K562 (cell line): Measurements from ENCODE around the gene DEF6. TPM values are rescaled to one million over a fixed set of nuclear protein-coding genes. Genes with fewer than 3 reads are reported as not detected.

Experiments
- ATF1 ChIP-seq, 2 experiments: fragments of 450-650 bp in 1 of 2; IDR thresholded peaks; 2 replicates each; pipeline ENCODE4 v1.6.1; 2016; ENCODE audit warnings: missing compliant biosample characterization in 1 of 2, missing genetic modification characterization in 1 of 2
- BMI1 ChIP-seq: fragments of 150-350 bp; IDR thresholded peaks from 2 replicates; pipeline ENCODE4 v1.6.1; 2014; ENCODE audit warnings: low read length
- CBX5 ChIP-seq: IDR thresholded peaks from 2 replicates; pipeline ENCODE4 v1.6.1; 2014; ENCODE audit warnings: low read depth, borderline replicate concordance
- CXXC5 ChIP-seq: fragments of 250-450 bp; sonication (Bioruptor Pico); IDR thresholded peaks from 2 replicates; pipeline ENCODE4 v1.8.0; 2022; ENCODE audit warnings: inconsistent platforms, mild to moderate bottlenecking, moderate library complexity
- GTF2A2 ChIP-seq: IDR thresholded peaks from 2 replicates; pipeline ENCODE4 v1.6.1; 2016; ENCODE audit warnings: mild to moderate bottlenecking, missing genetic modification characterization, missing compliant biosample characterization
- HMGN3 ChIP-seq: IDR thresholded peaks from 2 replicates; pipeline ENCODE4 v1.6.1; 2011; ENCODE audit warnings: borderline replicate concordance, low read depth, mild to moderate bottlenecking, mixed read lengths, low read length; ENCODE audit not compliant: insufficient read length; ENCODE audit errors: extremely low read depth
- KLF16 ChIP-seq: IDR thresholded peaks from 2 replicates; pipeline ENCODE4 v1.6.1; 2016; ENCODE audit warnings: antibody characterized with exemption
- MAZ ChIP-seq, 2 experiments: fragments of 450-650 bp in 1 of 2; sonication (generic) in 1 of 2; formaldehyde crosslinking; IDR thresholded peaks in 1 of 2; conservative IDR thresholded peaks in 1 of 2; 2 replicates each; pipeline versions ENCODE4 v1.4.0 to v1.5.0; 2020; ENCODE audit warnings: mild to moderate bottlenecking in 1 of 2, missing genetic modification reagents in 1 of 2
- MEF2D ChIP-seq: conservative IDR thresholded peaks from 2 replicates; pipeline ENCODE4 v1.6.1; 2016; ENCODE audit warnings: low read depth, missing genetic modification characterization, missing compliant biosample characterization
- NONO ChIP-seq, 2 experiments: fragments of 200-400 bp in 1 of 2; fragments of 450-650 bp in 1 of 2; formaldehyde crosslinking in 1 of 2; IDR thresholded peaks; 2 replicates each; pipeline ENCODE4 v1.6.1; 2017; ENCODE audit warnings: low read depth in 2 of 2, mild to moderate bottlenecking in 2 of 2, moderate library complexity in 2 of 2, low read length in 1 of 2
- PML ChIP-seq: IDR thresholded peaks from 2 replicates; pipeline ENCODE4 v1.6.1; 2012; ENCODE audit warnings: low read length, inconsistent platforms
- TARDBP ChIP-seq: fragments of 450-650 bp; IDR thresholded peaks from 2 replicates; pipeline ENCODE4 v1.6.1; 2016
- TCF7 ChIP-seq: sonication (generic); IDR thresholded peaks from 2 replicates; pipeline ENCODE4 v1.6.1; 2016; ENCODE audit warnings: antibody characterized with exemption, borderline replicate concordance
- ZKSCAN1 ChIP-seq: fragments of 150-350 bp; IDR thresholded peaks from 2 replicates; pipeline ENCODE4 v1.6.1; 2016; ENCODE audit warnings: low read depth, low read length
- ZNF143 ChIP-seq: sonication (generic); formaldehyde crosslinking; IDR thresholded peaks from 2 replicates; pipeline ENCODE4 v1.9.0; 2022; ENCODE audit warnings: mild to moderate bottlenecking, missing genetic modification reagents
- ZNF583 ChIP-seq: fragments of 250-450 bp; sonication (Bioruptor Pico); IDR thresholded peaks from 2 replicates; pipeline ENCODE4 v1.4.0; 2020
- polyA plus RNA-seq, 8 experiments: library from polyadenylated mRNA; depleted of rRNA in 4 of 8; stranded (reverse) in 5 of 8; unstranded in 3 of 8; fragments of >200 nt; fragmentation: Nextera tagmentation in 2 of 8; fragmentation: Illumina TruSeq in 1 of 8; extraction: Ambion mirVana in 2 of 8; extraction: Trizol in 1 of 8; gene quantifications; 2 replicates each; pipeline versions ENCODE4 v1.2.1 to v1.2.3, GENCODE V29; 2011 to 2014; ENCODE audit warnings: inconsistent platforms in 1 of 8, missing spikeins in 1 of 8
- total RNA-seq, 7 experiments: library from RNA; depleted of rRNA in 6 of 7; stranded (reverse); fragments of >200 nt in 6 of 7; fragmentation: Illumina TruSeq in 2 of 7; extraction: Trizol in 2 of 7; gene quantifications; 2 replicates each; pipeline versions ENCODE4 v1.2.1 to v1.2.3, GENCODE V29; 2011 to 2021; ENCODE audit warnings: low replicate concordance in 1 of 7
- TF ChIP-seq, protein P1 (sequence below), 2 experiments: fragments of 450-650 bp in 1 of 2; sonication (generic) in 1 of 2; formaldehyde crosslinking in 1 of 2; IDR thresholded peaks in 1 of 2; conservative IDR thresholded peaks in 1 of 2; 2 replicates each; pipeline versions ENCODE4 v1.6.1 to v1.8.1; 2016 to 2023; ENCODE audit warnings: mild to moderate bottlenecking in 2 of 2, moderate library complexity in 2 of 2, inconsistent platforms in 1 of 2, missing genetic modification reagents in 1 of 2
- TF ChIP-seq, protein P2 (sequence below): fragments of 250-450 bp; sonication (Bioruptor Pico); IDR thresholded peaks from 2 replicates; pipeline ENCODE4 v1.4.0; 2020; ENCODE audit warnings: mild to moderate bottlenecking
- TF ChIP-seq, protein P3 (sequence below), 2 experiments: IDR thresholded peaks in 1 of 2; conservative IDR thresholded peaks in 1 of 2; 2 replicates each; pipeline ENCODE4 v1.6.1; 2016; ENCODE audit warnings: low read depth in 2 of 2, mild to moderate bottlenecking in 1 of 2, missing compliant biosample characterization in 1 of 2, missing genetic modification characterization in 1 of 2, moderate library complexity in 1 of 2
- TF ChIP-seq, protein P4 (sequence below): fragments of 450-650 bp; IDR thresholded peaks from 2 replicates; pipeline ENCODE4 v1.6.1; 2016

DEF6 gene
- total and polyA plus RNA-seq, 9 of the 15 experiments (the other 6 are each of a cell fraction or from before 2014, with no cell fraction given), result 1.3 to 44.6 (median 22.7) TPM

DNA sequence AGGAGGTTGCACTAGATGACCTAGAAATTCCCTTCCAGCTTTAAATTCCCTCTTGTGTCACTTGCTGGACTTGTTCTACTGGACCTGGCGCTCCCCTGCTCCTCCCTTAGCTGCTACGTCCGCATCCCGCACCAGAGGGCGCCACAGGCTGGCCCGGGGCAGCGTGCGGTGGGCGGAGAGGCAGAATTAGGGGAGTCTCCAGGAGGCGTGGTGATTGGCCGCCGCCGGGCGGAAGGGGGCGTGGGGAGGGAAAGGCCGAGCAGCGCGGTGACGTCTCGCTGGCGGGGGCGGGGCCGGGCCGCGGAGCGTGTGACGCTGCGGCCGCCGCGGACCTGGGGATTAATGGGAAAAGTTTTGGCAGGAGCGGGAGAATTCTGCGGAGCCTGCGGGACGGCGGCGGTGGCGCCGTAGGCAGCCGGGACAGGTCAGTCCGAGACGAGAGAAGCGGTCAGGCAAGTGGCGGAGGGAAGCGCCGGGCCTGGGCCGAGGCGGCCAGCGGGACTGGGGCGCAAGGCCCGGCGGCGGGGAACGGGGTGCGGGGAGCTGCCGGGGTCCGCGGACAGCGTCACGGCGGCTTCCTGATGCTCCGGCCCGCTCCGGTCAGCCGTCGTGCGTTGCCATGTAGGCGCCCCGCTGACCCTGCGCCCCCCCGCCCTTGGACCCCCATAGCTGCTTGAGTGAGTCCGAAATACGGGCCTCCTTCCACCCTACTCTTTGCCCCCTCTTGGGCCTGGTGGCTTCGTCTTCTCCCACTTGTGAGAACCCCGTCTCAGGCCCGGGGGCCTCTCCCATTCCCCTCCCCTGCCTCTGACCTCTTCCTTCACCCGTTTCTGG lies 44.9 kb downstream of the DEF6 start, which contains the start of gene PPARD (continued):
- TF ChIP-seq, protein P1, sequence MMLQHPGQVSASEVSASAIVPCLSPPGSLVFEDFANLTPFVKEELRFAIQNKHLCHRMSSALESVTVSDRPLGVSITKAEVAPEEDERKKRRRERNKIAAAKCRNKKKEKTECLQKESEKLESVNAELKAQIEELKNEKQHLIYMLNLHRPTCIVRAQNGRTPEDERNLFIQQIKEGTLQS (IDR thresholded peaks at IDR 0.05), result no peak
- TF ChIP-seq, protein P1 (CRISPR knock-in tag; conservative IDR thresholded peaks at IDR 0.05), result peak; percentile 57; the same call in 1 of the 2 replicates
- TF ChIP-seq PML (no peak), TCF7 (peak; percentile 71; the same call in 1 of the 2 replicates), ZNF583 (no peak), ATF1 (CRISPR knock-in tag; IDR thresholded peaks at IDR 0.05) (no peak), ATF1 (tag; IDR thresholded peaks at IDR 0.05) (peak; percentile 96), NONO (IDR thresholded peaks at IDR 0.05; ENCODE audit: low read depth in 2 of 2, low read length in 1 of 2) (peak in 1 of 2 experiments; percentile 43; a peak in 1 of 4 replicates), CBX5 (0 out of 2 replicates have a peak, but pooled peaks have one; percentile 19), HMGN3 (peak; percentile 87), ZNF143 (CRISPR knock-in tag) (peak; percentile 37; the same call in 1 of the 2 replicates), KLF16 (peak; percentile 47; the same call in 1 of the 2 replicates), TARDBP (0 out of 2 replicates have a peak, but pooled peaks have one; percentile 11), BMI1 (0 out of 2 replicates have a peak, but pooled peaks have one; percentile 18), GTF2A2 (tag) (peak; percentile 47; the same call in 1 of the 2 replicates), CXXC5 (CRISPR knock-in tag) (peak; percentile 89), MEF2D (tag) (no peak), ZKSCAN1 (0 out of 2 replicates have a peak, but pooled peaks have one; percentile 36), MAZ (CRISPR knock-in tag; conservative IDR thresholded peaks at IDR 0.05 in 1 of 2, IDR thresholded peaks at IDR 0.05 in 1 of 2) (peak; percentile 90 to 95)
- TF ChIP-seq, protein P2, sequence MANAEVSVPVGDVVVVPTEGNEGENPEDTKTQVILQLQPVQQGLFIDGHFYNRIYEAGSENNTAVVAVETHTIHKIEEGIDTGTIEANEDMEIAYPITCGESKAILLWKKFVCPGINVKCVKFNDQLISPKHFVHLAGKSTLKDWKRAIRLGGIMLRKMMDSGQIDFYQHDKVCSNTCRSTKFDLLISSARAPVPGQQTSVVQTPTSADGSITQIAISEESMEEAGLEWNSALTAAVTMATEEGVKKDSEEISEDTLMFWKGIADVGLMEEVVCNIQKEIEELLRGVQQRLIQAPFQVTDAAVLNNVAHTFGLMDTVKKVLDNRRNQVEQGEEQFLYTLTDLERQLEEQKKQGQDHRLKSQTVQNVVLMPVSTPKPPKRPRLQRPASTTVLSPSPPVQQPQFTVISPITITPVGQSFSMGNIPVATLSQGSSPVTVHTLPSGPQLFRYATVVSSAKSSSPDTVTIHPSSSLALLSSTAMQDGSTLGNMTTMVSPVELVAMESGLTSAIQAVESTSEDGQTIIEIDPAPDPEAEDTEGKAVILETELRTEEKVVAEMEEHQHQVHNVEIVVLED, result peak; percentile 86
- TF ChIP-seq, protein P3, sequence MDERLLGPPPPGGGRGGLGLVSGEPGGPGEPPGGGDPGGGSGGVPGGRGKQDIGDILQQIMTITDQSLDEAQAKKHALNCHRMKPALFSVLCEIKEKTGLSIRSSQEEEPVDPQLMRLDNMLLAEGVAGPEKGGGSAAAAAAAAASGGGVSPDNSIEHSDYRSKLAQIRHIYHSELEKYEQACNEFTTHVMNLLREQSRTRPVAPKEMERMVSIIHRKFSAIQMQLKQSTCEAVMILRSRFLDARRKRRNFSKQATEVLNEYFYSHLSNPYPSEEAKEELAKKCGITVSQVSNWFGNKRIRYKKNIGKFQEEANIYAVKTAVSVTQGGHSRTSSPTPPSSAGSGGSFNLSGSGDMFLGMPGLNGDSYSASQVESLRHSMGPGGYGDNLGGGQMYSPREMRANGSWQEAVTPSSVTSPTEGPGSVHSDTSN (CRISPR knock-in tag; IDR thresholded peaks at IDR 0.05; ENCODE audit: low read depth), result 0 out of 2 replicates have a peak, but pooled peaks have one; percentile 19
- TF ChIP-seq, protein P3 (tag; conservative IDR thresholded peaks at IDR 0.05; ENCODE audit: low read depth), result no peak
- TF ChIP-seq, protein P4, sequence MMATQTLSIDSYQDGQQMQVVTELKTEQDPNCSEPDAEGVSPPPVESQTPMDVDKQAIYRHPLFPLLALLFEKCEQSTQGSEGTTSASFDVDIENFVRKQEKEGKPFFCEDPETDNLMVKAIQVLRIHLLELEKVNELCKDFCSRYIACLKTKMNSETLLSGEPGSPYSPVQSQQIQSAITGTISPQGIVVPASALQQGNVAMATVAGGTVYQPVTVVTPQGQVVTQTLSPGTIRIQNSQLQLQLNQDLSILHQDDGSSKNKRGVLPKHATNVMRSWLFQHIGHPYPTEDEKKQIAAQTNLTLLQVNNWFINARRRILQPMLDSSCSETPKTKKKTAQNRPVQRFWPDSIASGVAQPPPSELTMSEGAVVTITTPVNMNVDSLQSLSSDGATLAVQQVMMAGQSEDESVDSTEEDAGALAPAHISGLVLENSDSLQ, result peak; percentile 80
